ENCODE results near the gene DOCK1. TPM values are rescaled to one million over a fixed set of nuclear protein-coding genes. Genes with fewer than 3 reads are reported as not detected.

The DOCK1 gene
- total and polyA plus RNA-seq, 8 donors: 46.4 to 77.7 (median 71.3) TPM

- H3K4me3 ChIP-seq: no peak overlapping the region
- no peak for TF ChIP-seq CTCF (IDR thresholded peaks at IDR 0.05)
- ATAC-seq: peak; percentile 9
Measured at GRCh38 chr10:127046975-127047877, 142.0 kb downstream of the DOCK1 start.

GRCh38 chr10:127047878-127048238, 142.6 kb downstream of the DOCK1 start:
- no peak for ATAC-seq

More at GRCh38 chr10:127046975-127047877, 142.0 kb downstream of the DOCK1 start:
- H3K27ac ChIP-seq: no peak overlapping the region
- DNase-seq: no peak
- no peaks in the 10 kb centered on the region for H3K27me3 ChIP-seq
- H3K9me3 ChIP-seq: no peaks in the 10 kb centered on the region
- peaks cover 0 to 11% of the 10 kb centered on the region in 2 donors for H3K36me3 ChIP-seq
- no peaks in the 10 kb centered on the region for H3K4me1 ChIP-seq
- intact Hi-C loops (cut with DNase I): no loop called here

GRCh38 chr10:127048630-127049029, 143.4 kb downstream of the DOCK1 start:
- Histone ChIP-seq H3K9me3 (no peaks in the 10 kb centered on the region), H3K4me3 (no peak overlapping the region), H3K27ac (no peak overlapping the region), H3K27me3 (no peaks in the 10 kb centered on the region), H3K36me3 (peaks cover 0 to 11% of the 10 kb centered on the region in 2 donors), H3K4me1 (no peaks in the 10 kb centered on the region)
- TF ChIP-seq CTCF (IDR thresholded peaks at IDR 0.05): no peak
- no peak for ATAC-seq
- no peak for DNase-seq
- intact Hi-C loops (cut with DNase I): no loop called here

More at GRCh38 chr10:127047878-127048238, 142.6 kb downstream of the DOCK1 start:
- Histone ChIP-seq H3K36me3 (peaks cover 0 to 9% of the 10 kb centered on the region in 2 donors), H3K4me1 (no peaks in the 10 kb centered on the region), H3K27me3 (no peaks in the 10 kb centered on the region), H3K27ac (no peak overlapping the region), H3K4me3 (no peak overlapping the region), H3K9me3 (no peaks in the 10 kb centered on the region)
- intact Hi-C loops (cut with DNase I): no loop called here
- DNase-seq: no peak
- no peak for TF ChIP-seq CTCF (IDR thresholded peaks at IDR 0.05)

GRCh38 chr10:127052001-127052400, 146.8 kb downstream of the DOCK1 start:
- ATAC-seq (no peak), DNase-seq (no peak)
- Histone ChIP-seq H3K4me1 (no peaks in the 10 kb centered on the region), H3K9me3 (no peaks in the 10 kb centered on the region), H3K27ac (no peak overlapping the region), H3K36me3 (peaks cover 0 to 23% of the 10 kb centered on the region in 2 donors), H3K4me3 (no peak overlapping the region), H3K27me3 (no peaks in the 10 kb centered on the region)
- TF ChIP-seq CTCF (IDR thresholded peaks at IDR 0.05): no peak
- intact Hi-C loops (cut with DNase I): no loop called here

GRCh38 chr10:127055263-127055662, 150.0 kb downstream of the DOCK1 start:
- no peak for ATAC-seq
- peaks cover 0 to 36% of the 10 kb centered on the region in 2 donors for H3K36me3 ChIP-seq
- intact Hi-C loops (cut with DNase I): no loop called here
- DNase-seq: no peak
- no peaks in the 10 kb centered on the region for H3K4me1 ChIP-seq
- no peak overlapping the region for H3K27ac ChIP-seq
- H3K9me3 ChIP-seq: peaks cover 0 to 26% of the 10 kb centered on the region in 2 donors
- H3K4me3 ChIP-seq: no peak overlapping the region
- TF ChIP-seq CTCF (IDR thresholded peaks at IDR 0.05): no peak
- no peaks in the 10 kb centered on the region for H3K27me3 ChIP-seq
